AG04450 (cell line): ENCODE measurements around the gene ITPR1. TPM values are rescaled to one million over a fixed set of nuclear protein-coding genes. Genes with fewer than 3 reads are reported as not detected.

ENCODE experiments used
- CTCF ChIA-PET: fragments of 300-600, 350-600 bp; formaldehyde crosslinking; extraction: SDS; loops from one replicate; lab custom pipeline; 2022; ENCODE audit warnings: antibody characterized with exemption, inconsistent platforms; lab: Charles Lee
- POLR2A ChIA-PET: fragments of 350-600 bp; formaldehyde crosslinking; extraction: SDS; loops from one replicate; lab custom pipeline; 2021; ENCODE audit warnings: antibody characterized with exemption, inconsistent platforms; lab: Yijun Ruan, JAX
- DNase-seq: peaks from one replicate; pipeline ENCODE4 v3.0.0-alpha.2; 2011; ENCODE audit warnings: low read depth, low spot score
- H3K27ac ChIP-seq: one replicate; pipeline ENCODE4 v1.5.1; 2012; ENCODE audit warnings: low read depth, low read length, control low read depth
- H3K27me3 ChIP-seq: one replicate; pipeline ENCODE4 v1.6.0; 2012; ENCODE audit warnings: low read length; ENCODE audit not compliant: control insufficient read depth, insufficient read depth
- H3K4me3 ChIP-seq: 2 replicates; pipeline ENCODE4 v1.5.1; 2011; ENCODE audit warnings: mild to moderate bottlenecking, low read depth, low read length, control low read depth
- H3K9me3 ChIP-seq: 2 replicates; pipeline ENCODE4 v1.5.1; 2012; ENCODE audit warnings: low read length; ENCODE audit not compliant: control insufficient read depth, insufficient read depth
- CTCF ChIP-seq: IDR thresholded peaks from 2 replicates; pipeline ENCODE4 v1.5.1; 2011; ENCODE audit warnings: low read depth, low read length, control low read depth, inconsistent platforms
- polyA plus RNA-seq: library from polyadenylated mRNA; depleted of rRNA; stranded (reverse); fragments of >200 nt; gene quantifications from 2 replicates; pipeline ENCODE4 v1.2.3, GENCODE V29; 2011

The ITPR1 gene
- polyA plus RNA-seq, 1 experiment, result 7.4 TPM

GRCh38 chr3:4828279-4829030 is 335.3 kb downstream of the ITPR1 start:
- Histone ChIP-seq H3K27ac (no peak overlapping the region), H3K4me3 (no peak overlapping the region), H3K9me3 (no peaks in the 10 kb centered on the region; the same call in 1 of the 2 replicates), H3K27me3 (no peaks in the 10 kb centered on the region)
- ChIA-PET POLR2A (interaction anchor here (0.8 kb wide), 1 partner anchor 194 kb away, joined by 4 read pairs; no protein-coding TSS in a partner anchor), CTCF (interaction anchor here (0.6 kb wide), 1 partner anchor 126 kb away, joined by 4 read pairs; no protein-coding TSS in a partner anchor)
- no peak for DNase-seq
- TF ChIP-seq CTCF, result no peak

- Histone ChIP-seq H3K4me3 (no peak overlapping the region), H3K27ac (no peak overlapping the region), H3K9me3 (no peaks in the 10 kb centered on the region; the same call in 1 of the 2 replicates), H3K27me3 (no peaks in the 10 kb centered on the region)
- DNase-seq, result no peak
- POLR2A ChIA-PET, result interaction anchor here (0.8 kb wide), 1 partner anchor 193 kb away, joined by 4 read pairs; no protein-coding TSS in a partner anchor
- no peak for TF ChIP-seq CTCF
- CTCF ChIA-PET, result no interaction called here
These were observed 335.9 kb downstream of the ITPR1 start for GRCh38 chr3:4829031-4829394.

DNA sequence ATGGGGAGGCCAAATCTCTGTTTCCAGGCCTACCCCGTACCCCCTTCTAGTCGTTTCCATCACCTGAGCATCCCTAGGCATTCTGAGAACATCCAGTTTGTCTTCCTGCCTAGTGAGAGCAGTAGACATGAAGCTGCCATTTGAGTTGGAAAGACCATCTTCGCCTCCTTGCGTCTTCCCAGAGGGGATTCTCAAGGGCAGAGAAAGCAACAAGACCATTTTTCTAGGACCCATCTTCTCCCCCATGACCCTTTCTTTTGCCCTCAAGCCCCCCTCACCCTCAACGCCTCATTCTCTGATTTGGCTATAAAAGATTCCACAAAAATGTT is 337.4 kb downstream of the ITPR1 start:
- H3K4me3 ChIP-seq, result no peak overlapping the region
- no peak for TF ChIP-seq CTCF

DNA sequence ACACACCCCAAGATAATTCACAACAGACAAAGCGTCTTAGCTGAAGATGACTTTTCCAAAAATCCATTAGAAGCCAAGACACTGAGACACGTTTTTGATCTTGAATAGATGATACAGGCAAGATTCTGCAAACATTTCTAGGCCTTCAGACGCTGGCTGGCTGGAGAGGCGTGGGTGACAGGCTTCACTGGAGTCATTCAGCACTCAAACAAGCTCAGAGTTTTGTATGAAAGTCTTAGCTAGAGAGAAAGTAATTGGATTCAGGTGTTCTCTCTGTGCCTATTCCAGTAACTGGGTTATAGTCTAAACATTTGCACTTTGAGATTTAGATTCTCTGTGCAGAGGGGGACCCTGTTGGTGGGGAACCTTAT is 338.4 kb downstream of the ITPR1 start:
- H3K27ac ChIP-seq, result peak overlapping the region; percentile 32
- POLR2A ChIA-PET, result interaction anchor here (0.5 to 1.2 kb wide), 3 partner anchors 10 to 365 kb away, joined by 3 to 6 read pairs (median 3); no protein-coding TSS in a partner anchor
- CTCF ChIA-PET, result interaction anchor here (1.2 kb wide), 1 partner anchor 10 kb away, joined by 3 read pairs; no protein-coding TSS in a partner anchor

More for the DNA sequence above, 337.4 kb downstream of the ITPR1 start:
- ChIA-PET POLR2A (no interaction called here), CTCF (interaction anchor here (1.2 kb wide), 1 partner anchor 119 kb away, joined by 5 read pairs; no protein-coding TSS in a partner anchor)
- Histone ChIP-seq H3K27me3 (no peaks in the 10 kb centered on the region), H3K9me3 (no peaks in the 10 kb centered on the region), H3K27ac (peak overlapping the region; percentile 25)
- DNase-seq, result no peak

More for the DNA sequence above, 338.4 kb downstream of the ITPR1 start:
- H3K27me3 ChIP-seq, result no peaks in the 10 kb centered on the region
- H3K9me3 ChIP-seq, result no peaks in the 10 kb centered on the region
- H3K4me3 ChIP-seq, result no peak overlapping the region
- TF ChIP-seq CTCF, result no peak
- no peak for DNase-seq
